ENCODE data around the gene HOXC10.

- TF ChIP-seq CTCF (conservative IDR thresholded peaks at IDR 0.05 in 1 of 2, IDR thresholded peaks at IDR 0.05 in 1 of 2; ENCODE audit: extremely low read depth in 1 of 2, insufficient read depth in 1 of 2, low read depth in 1 of 2, low read length in 2 of 2) (no peak), EZH2 (IDR thresholded peaks at IDR 0.05; ENCODE audit: borderline replicate concordance, low read length) (no peak)
Measured at GRCh38 chr12:53995378-53996239, 10.7 kb downstream of the HOXC10 start.

All from mammary epithelial cell (primary cell).